Measurements from ENCODE around the gene KLHL6.

Gene KLHL6

DNA sequence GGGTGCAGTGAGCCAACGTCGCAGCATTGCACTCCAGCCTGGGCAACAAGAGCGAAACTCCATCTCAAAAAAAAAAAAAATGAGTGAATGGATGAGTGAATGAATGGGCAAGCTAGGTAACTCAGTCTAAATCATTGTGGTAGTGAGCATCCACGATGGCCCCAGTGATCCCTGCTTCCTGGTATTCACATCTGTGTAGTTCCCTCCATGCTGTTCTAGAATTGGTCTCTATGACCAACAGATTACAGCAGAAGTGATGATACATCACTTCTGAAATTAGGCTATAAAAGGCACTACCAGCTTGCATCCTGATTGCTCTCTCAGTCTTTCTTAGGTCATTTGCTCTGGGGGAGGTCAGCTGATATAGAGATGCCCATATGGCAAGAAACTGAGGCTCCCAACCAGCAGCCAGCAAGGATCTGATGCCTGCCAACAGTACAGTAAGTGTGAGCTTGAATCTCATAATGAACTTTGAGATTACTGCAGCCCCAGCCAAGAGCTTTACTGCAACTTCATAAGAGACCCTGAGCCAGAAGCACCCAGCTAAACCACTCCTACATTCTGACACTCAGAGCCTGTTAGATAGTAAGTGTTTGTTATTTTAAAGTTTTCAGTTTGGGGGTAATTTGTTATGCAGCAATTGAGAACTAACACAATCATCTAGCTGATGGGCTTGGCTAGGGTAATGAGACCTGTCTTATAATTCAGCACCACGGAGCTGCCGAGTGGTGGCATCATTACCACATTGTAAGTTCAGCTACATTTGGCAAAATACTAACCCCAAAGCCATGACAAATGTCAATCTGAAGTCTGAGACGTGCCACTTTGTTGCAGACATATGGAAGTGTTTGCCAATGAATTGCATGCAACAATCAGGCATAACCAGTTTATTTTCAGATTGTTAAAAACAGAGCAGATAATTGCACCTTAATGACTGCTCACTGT, 53.0 kb downstream of the KLHL6 start:
- no peak for DNase-seq

GRCh38 chr3:183500981-183501704, 54.4 kb downstream of the KLHL6 start:
- DNase-seq = no peak

GRCh38 chr3:183500319-183500718, 55.2 kb downstream of the KLHL6 start:
- DNase-seq = no peak

- no peak for DNase-seq
Measured at GRCh38 chr3:183498634-183499033, 56.9 kb downstream of the KLHL6 start.

- no peak for DNase-seq
Measured at GRCh38 chr3:183497313-183497712, 58.2 kb downstream of the KLHL6 start.

GRCh38 chr3:183496311-183496710, 59.2 kb downstream of the KLHL6 start:
- DNase-seq = no peak

- DNase-seq = no peak
Measured at GRCh38 chr3:183494341-183494740, 61.2 kb downstream of the KLHL6 start.

DNA sequence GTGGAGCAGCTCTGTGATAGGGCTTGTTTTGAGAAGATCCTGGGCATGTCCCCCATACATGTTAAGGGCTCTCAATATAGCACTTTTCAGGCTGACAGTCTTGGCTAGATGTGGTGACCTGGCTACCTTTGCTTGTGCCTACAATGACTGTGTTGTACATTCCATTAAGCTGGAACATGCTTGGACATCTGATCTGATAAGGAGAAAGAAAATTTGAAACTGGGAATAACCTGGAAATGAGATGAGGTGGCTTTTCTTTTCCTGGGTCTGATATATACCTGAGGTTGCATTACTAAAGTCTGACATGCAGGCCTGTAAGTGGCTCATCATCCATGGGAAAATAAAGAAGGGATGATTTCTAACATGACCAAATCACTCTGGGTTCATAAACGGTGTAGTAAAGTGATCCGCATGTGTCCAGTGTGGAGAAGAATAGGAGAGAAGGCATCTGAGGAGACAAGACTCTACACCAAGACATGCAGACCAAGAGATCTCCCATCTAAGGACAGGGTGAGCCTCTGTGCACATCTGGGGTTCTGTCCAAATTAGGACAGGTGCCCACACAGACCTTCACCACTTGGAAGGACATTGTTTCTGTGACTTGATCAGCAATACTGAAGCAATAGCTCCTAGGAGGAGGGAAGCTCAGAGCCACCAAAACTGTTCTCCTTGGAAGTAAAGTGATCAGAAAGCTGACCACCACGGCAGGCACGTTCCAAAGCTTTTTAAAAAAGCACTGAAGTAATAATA, 62.0 kb downstream of the KLHL6 start:
- DNase-seq = no peak

DNA sequence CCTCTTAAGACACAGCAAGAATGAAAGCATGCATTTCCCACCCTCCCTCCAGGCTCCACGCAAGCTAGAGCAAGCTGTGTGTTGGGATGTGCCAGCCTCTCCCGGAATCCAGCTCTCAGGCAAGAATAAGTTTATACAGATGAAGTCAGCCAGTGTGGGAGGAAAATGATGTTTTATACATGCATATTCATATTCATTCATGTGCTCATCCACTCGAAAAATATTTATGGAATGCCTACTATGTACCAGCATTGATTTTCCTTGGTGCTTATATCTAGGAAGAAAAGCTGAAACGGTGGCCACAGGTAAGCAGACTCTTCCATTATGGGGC, 62.7 kb downstream of the KLHL6 start:
- no peak for DNase-seq

GRCh38 chr3:183491923-183492848, 63.3 kb downstream of the KLHL6 start:
- DNase-seq = no peak

DNA sequence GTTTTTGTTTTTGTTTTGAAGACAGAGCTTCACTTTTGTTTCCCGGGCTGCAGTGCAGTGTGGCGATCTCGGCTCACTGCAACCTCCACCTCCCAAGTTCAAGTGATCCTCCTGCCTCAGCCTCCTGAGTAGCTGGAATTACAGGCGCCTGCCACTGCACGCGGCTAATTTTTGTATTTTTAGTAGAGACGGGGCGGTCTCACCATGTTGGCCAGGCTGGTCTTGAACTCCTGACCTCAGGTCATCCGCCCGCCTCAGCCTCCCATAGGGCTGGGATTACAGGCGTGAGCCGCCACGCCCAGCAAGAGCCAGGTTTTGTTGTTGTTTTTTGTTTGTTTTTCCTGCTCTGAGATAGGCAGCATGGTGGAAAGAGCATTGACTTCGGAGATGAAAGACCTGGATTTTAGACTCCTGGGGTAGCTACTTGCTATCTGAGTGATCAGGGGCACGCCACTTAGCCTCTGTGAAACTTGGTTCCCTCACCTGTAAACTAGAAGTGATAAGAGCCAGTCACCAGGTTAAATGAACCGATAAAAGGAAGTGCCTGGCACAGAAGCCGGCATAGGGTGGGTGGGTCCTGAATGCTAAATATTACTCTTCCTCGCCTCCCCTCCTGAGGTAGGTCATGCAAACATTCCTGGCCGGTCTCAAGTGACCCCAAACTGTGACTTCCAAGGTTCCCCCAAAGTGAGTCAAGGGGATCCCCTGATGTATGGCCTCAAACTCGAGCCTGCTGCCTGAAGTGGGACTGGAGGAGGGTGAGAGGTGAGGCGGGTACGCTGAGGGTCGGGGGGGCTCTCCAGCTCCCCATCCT, 64.2 kb downstream of the KLHL6 start:
- no peak for DNase-seq

DNA sequence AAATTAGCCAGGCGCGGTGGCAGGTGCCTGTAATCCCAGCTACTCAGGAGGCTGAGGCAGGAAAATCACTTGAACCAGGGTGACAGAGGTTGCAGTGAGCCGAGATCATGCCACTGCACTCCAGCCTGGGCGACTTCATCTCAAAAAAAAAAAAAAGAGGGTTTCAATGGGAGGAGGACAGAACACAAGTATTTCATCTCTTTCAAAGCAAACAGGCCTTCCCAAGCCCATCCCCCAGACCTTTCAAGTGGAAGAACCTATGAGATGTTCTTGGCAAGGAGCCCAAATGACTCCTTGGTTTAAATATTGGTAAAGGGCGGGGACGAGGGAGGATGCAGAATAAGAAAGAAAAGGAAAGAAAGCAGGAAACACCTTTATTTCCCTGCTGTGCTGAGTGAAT, 64.9 kb downstream of the KLHL6 start:
- DNase-seq = no peak

DNA sequence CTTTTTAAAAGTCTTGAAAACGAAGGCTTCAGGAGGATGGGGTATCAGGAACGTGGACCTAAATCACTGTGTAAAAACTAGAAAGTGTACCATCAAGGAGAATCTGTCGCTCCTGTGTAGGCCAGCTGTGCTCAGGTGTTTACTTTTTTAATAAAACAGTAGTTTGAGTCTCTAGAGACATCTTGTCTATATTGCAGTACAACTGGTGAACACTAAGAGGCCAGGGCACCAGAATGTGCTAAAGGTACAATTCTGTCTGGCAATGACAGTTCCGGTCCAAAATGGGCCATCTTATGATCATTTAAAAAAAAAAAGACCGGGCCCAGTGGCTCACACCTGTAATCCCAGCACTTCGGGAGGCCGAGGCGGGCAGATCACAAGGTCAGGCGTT, 65.3 kb downstream of the KLHL6 start:
- DNase-seq = no peak

DNA sequence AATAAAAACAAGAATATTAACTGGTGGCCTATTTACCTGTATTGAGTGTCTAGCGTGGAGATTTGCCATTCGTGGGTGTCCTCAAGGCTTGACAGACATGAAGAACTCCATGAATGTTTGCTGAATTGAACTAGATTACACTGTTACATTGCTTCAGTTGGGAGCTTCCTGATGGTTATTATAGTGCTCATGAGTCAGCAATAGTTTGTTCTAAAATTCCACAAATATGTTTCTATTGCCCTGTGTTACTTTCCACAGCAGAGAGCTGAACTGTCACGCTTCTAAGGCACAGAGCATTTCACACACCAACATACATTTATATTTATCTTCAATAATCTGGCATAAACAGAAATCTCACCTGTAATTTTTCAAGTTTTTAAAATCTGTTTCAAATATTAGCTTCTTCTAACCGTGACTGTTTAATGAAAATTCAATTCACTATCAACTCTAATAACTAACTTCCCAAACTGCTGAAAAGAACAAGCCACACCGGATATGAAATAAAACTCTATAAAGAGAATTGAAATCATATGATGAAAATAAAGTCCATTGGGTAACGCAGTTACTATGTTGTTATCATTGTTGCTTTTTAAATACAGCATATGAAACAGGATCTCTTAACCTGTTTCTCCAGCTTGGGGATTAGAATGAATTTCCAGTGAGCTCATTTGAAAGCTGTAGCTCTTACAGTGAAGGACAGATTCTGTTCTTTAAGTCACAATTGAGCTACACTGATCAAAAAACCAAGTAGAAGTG, 65.9 kb downstream of the KLHL6 start:
- no peak for DNase-seq

- DNase-seq = no peak
Measured at GRCh38 chr3:183488343-183488742, 67.2 kb downstream of the KLHL6 start.

DNA sequence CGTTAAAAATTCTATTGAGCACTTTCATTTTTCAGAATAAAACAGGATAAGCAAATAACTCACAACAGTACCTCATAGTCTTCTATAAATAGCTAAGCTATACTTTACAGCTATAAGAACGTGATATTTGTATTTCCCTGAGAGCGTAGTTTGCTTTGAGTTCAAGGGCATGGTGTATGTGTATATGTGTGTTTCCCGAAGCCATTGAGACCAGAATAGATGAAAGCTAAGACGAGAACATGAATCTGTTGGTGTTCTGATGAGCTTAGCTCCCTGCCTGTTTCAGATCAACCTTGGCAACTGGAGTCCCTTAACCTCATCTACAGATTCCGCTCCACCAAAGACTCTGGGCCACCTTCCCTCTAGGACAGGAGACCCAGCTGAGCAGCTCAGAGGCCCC, 67.6 kb downstream of the KLHL6 start:
- DNase-seq = no peak

GRCh38 chr3:183487016-183487415, 68.5 kb downstream of the KLHL6 start:
- DNase-seq = no peak

- no peak for DNase-seq
Measured at GRCh38 chr3:183486472-183486871, 69.0 kb downstream of the KLHL6 start.

DNA sequence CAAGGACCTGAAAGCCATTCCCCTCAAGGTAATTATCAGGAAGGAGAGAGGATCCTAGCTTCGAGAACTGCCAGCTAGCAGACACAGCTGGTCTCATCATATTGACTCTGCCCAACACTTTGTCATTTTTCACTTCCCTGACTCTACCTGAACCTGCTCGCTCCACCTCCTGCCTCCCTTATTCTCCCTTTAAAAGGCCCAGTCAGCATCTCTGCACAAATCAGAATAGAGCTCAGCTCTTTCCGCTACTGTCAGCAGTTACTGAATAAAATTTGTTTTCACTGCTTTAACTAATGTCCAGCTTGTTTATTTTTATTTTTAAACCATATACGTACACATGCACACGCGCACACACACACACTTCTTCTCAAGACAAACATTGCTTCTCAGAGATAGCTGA, 69.9 kb downstream of the KLHL6 start:
- DNase-seq = no peak

DNA sequence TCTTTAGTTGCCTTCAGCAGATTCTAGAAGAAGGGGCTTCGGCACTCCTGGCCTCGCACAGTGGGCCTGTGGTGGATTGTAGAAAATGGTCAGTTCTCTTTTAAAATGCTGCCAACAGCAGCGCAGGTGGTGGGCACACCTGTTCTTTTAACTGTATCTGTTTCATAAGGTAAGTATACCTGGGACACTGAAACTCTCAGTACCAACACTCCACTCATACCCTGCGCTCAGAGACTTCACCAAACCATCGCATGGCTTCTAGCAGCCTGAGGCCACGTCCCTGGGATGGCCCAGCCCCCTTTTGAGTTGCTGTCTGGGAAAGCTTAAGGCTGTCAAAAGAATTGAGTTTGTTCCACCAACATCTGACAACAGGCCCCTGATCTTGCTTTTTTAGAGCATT, 70.4 kb downstream of the KLHL6 start:
- no peak for DNase-seq
